ENCODE results near the gene GPR50.

Gene GPR50

GRCh38 chrX:151178746-151179145 is 2.4 kb downstream of the GPR50 start:
- no peak for TF ChIP-seq TSHZ2 (CRISPR knock-in tag; IDR thresholded peaks at IDR 0.05)
- TF ChIP-seq POU6F1 (CRISPR knock-in tag; IDR thresholded peaks at IDR 0.05; ENCODE audit: borderline replicate concordance, low read depth), result no peak
- TF ChIP-seq ISL1 (CRISPR knock-in tag; IDR thresholded peaks at IDR 0.05), result no peak
- no peak for TF ChIP-seq PATZ1 (CRISPR knock-in tag; IDR thresholded peaks at IDR 0.05; ENCODE audit: borderline replicate concordance)
- no peak for TF ChIP-seq ZFP30 (CRISPR knock-in tag; IDR thresholded peaks at IDR 0.05)
- TF ChIP-seq ARNTL (CRISPR knock-in tag; IDR thresholded peaks at IDR 0.05; ENCODE audit: borderline replicate concordance, low read depth), result no peak
- no peak for TF ChIP-seq ZFP3 (CRISPR knock-in tag; IDR thresholded peaks at IDR 0.05)
- no peak for TF ChIP-seq ZC3H10 (CRISPR knock-in tag; IDR thresholded peaks at IDR 0.05)
- no peak for TF ChIP-seq GLIS3 (CRISPR knock-in tag; IDR thresholded peaks at IDR 0.05)
- no peak for TF ChIP-seq ESRRG (CRISPR knock-in tag; IDR thresholded peaks at IDR 0.05)
- no peak for TF ChIP-seq OSR1 (CRISPR knock-in tag; IDR thresholded peaks at IDR 0.05)
- TF ChIP-seq PPARA (CRISPR knock-in tag; IDR thresholded peaks at IDR 0.05; ENCODE audit: borderline replicate concordance), result no peak
- no peak for TF ChIP-seq SNAI2 (CRISPR knock-in tag; IDR thresholded peaks at IDR 0.05)
- no peak for TF ChIP-seq CREB5 (CRISPR knock-in tag; IDR thresholded peaks at IDR 0.05; ENCODE audit: low read depth)
- TF ChIP-seq ZNF8 (CRISPR knock-in tag; IDR thresholded peaks at IDR 0.05), result no peak
- no peak for TF ChIP-seq CSRNP3 (CRISPR knock-in tag; IDR thresholded peaks at IDR 0.05)
- no peak for TF ChIP-seq ZNF565 (CRISPR knock-in tag; conservative IDR thresholded peaks at IDR 0.05; ENCODE audit: low read depth)
- no peak for TF ChIP-seq BACH2 (CRISPR knock-in tag; IDR thresholded peaks at IDR 0.05; ENCODE audit: borderline replicate concordance)
- no peak for ATAC-seq

- TF ChIP-seq ZC3H10 (CRISPR knock-in tag; IDR thresholded peaks at IDR 0.05) (no peak), ZFP30 (CRISPR knock-in tag; IDR thresholded peaks at IDR 0.05) (no peak), ISL1 (CRISPR knock-in tag; IDR thresholded peaks at IDR 0.05) (no peak), SNAI2 (CRISPR knock-in tag; IDR thresholded peaks at IDR 0.05) (no peak), TCF4 (CRISPR knock-in tag; IDR thresholded peaks at IDR 0.05; ENCODE audit: borderline replicate concordance) (no peak), ESRRG (CRISPR knock-in tag; IDR thresholded peaks at IDR 0.05) (no peak), ZNF565 (CRISPR knock-in tag; conservative IDR thresholded peaks at IDR 0.05; ENCODE audit: low read depth) (no peak), POU6F1 (CRISPR knock-in tag; IDR thresholded peaks at IDR 0.05; ENCODE audit: borderline replicate concordance, low read depth) (no peak), TOX (CRISPR knock-in tag; IDR thresholded peaks at IDR 0.05; ENCODE audit: borderline replicate concordance) (no peak), CSRNP3 (CRISPR knock-in tag; IDR thresholded peaks at IDR 0.05) (no peak), PATZ1 (CRISPR knock-in tag; IDR thresholded peaks at IDR 0.05; ENCODE audit: borderline replicate concordance) (no peak), ZFP3 (CRISPR knock-in tag; IDR thresholded peaks at IDR 0.05) (no peak), OSR1 (CRISPR knock-in tag; IDR thresholded peaks at IDR 0.05) (no peak)
- no peak for ATAC-seq
These were observed 4.0 kb downstream of the GPR50 start for GRCh38 chrX:151180400-151180799.
